K562 (cell line): ENCODE measurements around the gene SLC12A4. TPM values are rescaled to one million over a fixed set of nuclear protein-coding genes. Genes with fewer than 3 reads are reported as not detected.

Source experiments
- ATAC-seq: fragments of 200-7000 bp; cut with Tn5 transposase; 3 replicates; pipeline ENCODE4 v1.9.1; 2020; ENCODE audit warnings: moderate library complexity
- BruUV-seq: library from RNA; stranded (reverse); fragments of 400-500 nt; replicated peaks from 2 replicates; lab custom pipeline; 2021; lab: Mats Ljungman, UMichigan
- CTCF ChIA-PET: fragments of 300-600 bp; formaldehyde crosslinking; extraction: SDS; loops from one replicate; lab custom pipeline; 2021; ENCODE audit warnings: low intra/inter-chr PET ratio; lab: Yijun Ruan, JAX
- POLR2A ChIA-PET: fragments of 300-600, 350-650 bp; sonication (Branson Sonifier 250); formaldehyde crosslinking; extraction: SDS; loops from one replicate; lab custom pipeline; 2021; ENCODE audit warnings: antibody characterized with exemption, inconsistent platforms; lab: Yijun Ruan, JAX
- DNase-seq, 4 experiments: peaks; one replicate each; pipeline versions ENCODE4 v3.0.0 to v3.0.0-alpha.2; 2011 to 2018; ENCODE audit warnings: low spot score in 3 of 4, mixed read lengths in 3 of 4; ENCODE audit errors: extremely low read depth in 1 of 4
- FAIRE-seq: peaks from 2 replicates; lab custom pipeline; 2011; peaks lifted over from hg19 to GRCh38; lab: Jason Lieb, UNC
- H2AFZ ChIP-seq: 2 replicates; pipeline ENCODE4 v1.6.0; 2011; ENCODE audit warnings: low read depth, low read length, control low read depth, inconsistent platforms
- H3K27ac ChIP-seq: fragments of 200-600 bp; 3 replicates; pipeline ENCODE4 v1.8.0; 2011; ENCODE audit warnings: low read depth, mild to moderate bottlenecking, control low read depth, inconsistent platforms, low read length, moderate library complexity, mixed read lengths; ENCODE audit errors: extremely low read depth
- H3K27me3 ChIP-seq, 2 experiments: fragments of 300-600 bp in 1 of 2; 2 replicates in 1 of 2; 3 replicates in 1 of 2; pipeline versions ENCODE4 v1.6.0 to v1.8.0; 2011; ENCODE audit warnings: inconsistent platforms in 2 of 2, low read length in 2 of 2, mild to moderate bottlenecking in 1 of 2, mixed read lengths in 1 of 2, moderate library complexity in 1 of 2; ENCODE audit not compliant: control insufficient read depth in 2 of 2, insufficient read depth in 2 of 2
- H3K36me3 ChIP-seq: fragments of 300-600 bp; 3 replicates; pipeline ENCODE4 v1.8.0; 2011; ENCODE audit warnings: mild to moderate bottlenecking, low read length, inconsistent platforms; ENCODE audit not compliant: control insufficient read depth, insufficient read depth
- H3K4me1 ChIP-seq, 2 experiments: fragments of 200-600 bp in 1 of 2; replicated peaks in 1 of 2; 2 replicates in 1 of 2; 3 replicates in 1 of 2; pipeline versions ENCODE4 v1.5.1 to v1.8.0; 2011; ENCODE audit warnings: inconsistent platforms in 2 of 2, low read length in 2 of 2, mild to moderate bottlenecking in 1 of 2, mixed read lengths in 1 of 2, moderate library complexity in 1 of 2; ENCODE audit not compliant: control insufficient read depth in 2 of 2, insufficient read depth in 2 of 2
- H3K4me2 ChIP-seq: 2 replicates; pipeline ENCODE4 v1.6.1; 2011; ENCODE audit warnings: low read length, control low read depth, inconsistent platforms, mixed read lengths; ENCODE audit not compliant: insufficient read depth
- H3K4me3 ChIP-seq: fragments of 200-600 bp; sonication (generic), shearing (Covaris generic); 2 replicates; pipeline ENCODE4 v1.5.1; 2016; ENCODE audit warnings: control low read depth, inconsistent platforms
- H3K79me2 ChIP-seq: fragments of 200-600 bp; 3 replicates; pipeline ENCODE4 v1.8.0; 2011; ENCODE audit warnings: low read length, inconsistent platforms; ENCODE audit not compliant: control insufficient read depth, insufficient read depth
- H3K9ac ChIP-seq, 2 experiments: 2 replicates each; pipeline versions ENCODE4 v1.6.0 to v1.6.1; 2011; ENCODE audit warnings: low read depth in 2 of 2, low read length in 2 of 2, control low read depth in 1 of 2, inconsistent platforms in 1 of 2, mild to moderate bottlenecking in 1 of 2, mixed read lengths in 1 of 2; ENCODE audit not compliant: insufficient read depth in 1 of 2
- H3K9me1 ChIP-seq: one replicate; pipeline ENCODE4 v1.6.0; 2011; ENCODE audit warnings: inconsistent platforms, mild to moderate bottlenecking, low read length, moderate library complexity; ENCODE audit not compliant: control insufficient read depth, insufficient read depth
- H3K9me3 ChIP-seq: replicated peaks from 2 replicates; pipeline ENCODE4 v1.5.1; 2011; ENCODE audit warnings: low read depth, low read length, inconsistent platforms; ENCODE audit not compliant: control insufficient read depth, insufficient read depth
- H4K20me1 ChIP-seq: replicated peaks from 2 replicates; pipeline ENCODE4 v1.6.1; 2011; ENCODE audit warnings: low read length, inconsistent platforms, mixed read lengths; ENCODE audit not compliant: control insufficient read depth, insufficient read depth
- BACH1 ChIP-seq: fragments of 200-800 bp; sonication (Bioruptor generic); IDR thresholded peaks from 2 replicates; pipeline ENCODE4 v1.6.1; 2016; ENCODE audit warnings: missing genetic modification characterization, missing compliant biosample characterization
- CREB1 ChIP-seq, 2 experiments: sonication (generic) in 1 of 2; formaldehyde crosslinking in 1 of 2; IDR thresholded peaks; 2 replicates each; pipeline versions ENCODE4 v1.6.1 to v1.8.0; 2012 to 2022; ENCODE audit warnings: inconsistent platforms in 1 of 2, mild to moderate bottlenecking in 1 of 2, missing genetic modification reagents in 1 of 2, moderate library complexity in 1 of 2
- FOS ChIP-seq: IDR thresholded peaks from 3 replicates; pipeline ENCODE4 v1.6.1; 2011; ENCODE audit not compliant: insufficient read length; ENCODE audit errors: extremely low read depth
- GMEB1 ChIP-seq: fragments of 250-450 bp; sonication (Bioruptor Pico); IDR thresholded peaks from 2 replicates; pipeline ENCODE4 v1.4.0; 2020; ENCODE audit warnings: mild to moderate bottlenecking
- JUND ChIP-seq, 2 experiments: IDR thresholded peaks; 2 replicates in 1 of 2; 3 replicates in 1 of 2; pipeline ENCODE4 v1.6.1; 2011; ENCODE audit warnings: borderline replicate concordance in 2 of 2, low read depth in 2 of 2, low read length in 2 of 2, improper control_type of control experiment in 1 of 2, missing biosample characterization in 1 of 2, missing genetic modification characterization in 1 of 2, missing genetic modification reagents in 1 of 2
- SMAD1 ChIP-seq: fragments of 150-350 bp; IDR thresholded peaks from 2 replicates; pipeline ENCODE4 v1.6.1; 2014; ENCODE audit warnings: low read length, low read depth; ENCODE audit not compliant: partially characterized antibody
- SMARCA4 ChIP-seq: fragments of 450-650 bp; IDR thresholded peaks from 2 replicates; pipeline ENCODE4 v1.6.1; 2016
- ZBTB1 ChIP-seq: sonication (generic); formaldehyde crosslinking; IDR thresholded peaks from 2 replicates; pipeline ENCODE4 v1.8.1; 2023; ENCODE audit warnings: missing genetic modification reagents, low read depth, mild to moderate bottlenecking, borderline replicate concordance
- ZBTB2 ChIP-seq: fragments of 450-650 bp; IDR thresholded peaks from 2 replicates; pipeline ENCODE4 v1.6.1; 2016; ENCODE audit warnings: antibody characterized with exemption
- ZNF639 ChIP-seq, 2 experiments: fragments of 200-800 bp in 1 of 2; sonication (Bioruptor generic) in 1 of 2; sonication (generic) in 1 of 2; formaldehyde crosslinking in 1 of 2; IDR thresholded peaks in 1 of 2; conservative IDR thresholded peaks in 1 of 2; 2 replicates each; pipeline versions ENCODE4 v1.5.0 to v1.6.1; 2016 to 2020; ENCODE audit warnings: missing compliant biosample characterization in 1 of 2, missing genetic modification characterization in 1 of 2, missing genetic modification reagents in 1 of 2
- WGBS: fragments of 100-300 bp; shearing (Covaris generic); methylation state at CpG from one replicate; pipeline ENCODE4 v1.1.6; 2016; ENCODE audit warnings: low coverage, mixed read lengths; ENCODE audit not compliant: insufficient coverage; ENCODE audit errors: missing lambda C conversion rate; 5-methylcytosine and 5-hydroxymethylcytosine counted together
- in situ Hi-C: fragments of 300-500 bp; cut with MboI; formaldehyde crosslinking; loops from 4 replicates; pipeline ENCODE4 v1.15.0; 2018; ENCODE audit warnings: inconsistent platforms, mixed read lengths
- intact Hi-C: fragments of 100-400 bp; cut with micrococcal nuclease; formaldehyde crosslinking; loops from 2 replicates; pipeline ENCODE4 v1.14.2; 2022
- polyA plus RNA-seq, 8 experiments: library from polyadenylated mRNA; depleted of rRNA in 4 of 8; stranded (reverse) in 5 of 8; unstranded in 3 of 8; fragments of >200 nt; fragmentation: Nextera tagmentation in 2 of 8; fragmentation: Illumina TruSeq in 1 of 8; extraction: Ambion mirVana in 2 of 8; extraction: Trizol in 1 of 8; gene quantifications; 2 replicates each; pipeline versions ENCODE4 v1.2.1 to v1.2.3, GENCODE V29; 2011 to 2014; ENCODE audit warnings: inconsistent platforms in 1 of 8, missing spikeins in 1 of 8
- total RNA-seq, 7 experiments: library from RNA; depleted of rRNA in 6 of 7; stranded (reverse); fragments of >200 nt in 6 of 7; fragmentation: Illumina TruSeq in 2 of 7; extraction: Trizol in 2 of 7; gene quantifications; 2 replicates each; pipeline versions ENCODE4 v1.2.1 to v1.2.3, GENCODE V29; 2011 to 2021; ENCODE audit warnings: low replicate concordance in 1 of 7
- TF ChIP-seq, protein P1 (sequence below), 3 experiments: IDR thresholded peaks in 2 of 3; conservative IDR thresholded peaks in 1 of 3; 2 replicates each; pipeline ENCODE4 v1.5.1; 2011 to 2012; ENCODE audit warnings: low read length in 3 of 3, mild to moderate bottlenecking in 3 of 3, control low read depth in 2 of 3, improper control_type of control experiment in 1 of 3, inconsistent platforms in 1 of 3, low read depth in 1 of 3, mixed read lengths in 1 of 3, moderate library complexity in 1 of 3; ENCODE audit not compliant: insufficient read depth in 2 of 3

SLC12A4 gene
- total and polyA plus RNA-seq, 9 of the 15 experiments (the other 6 are each of a cell fraction or from before 2014, with no cell fraction given) = 0.75 to 43.5 (median 15.0) TPM

DNA sequence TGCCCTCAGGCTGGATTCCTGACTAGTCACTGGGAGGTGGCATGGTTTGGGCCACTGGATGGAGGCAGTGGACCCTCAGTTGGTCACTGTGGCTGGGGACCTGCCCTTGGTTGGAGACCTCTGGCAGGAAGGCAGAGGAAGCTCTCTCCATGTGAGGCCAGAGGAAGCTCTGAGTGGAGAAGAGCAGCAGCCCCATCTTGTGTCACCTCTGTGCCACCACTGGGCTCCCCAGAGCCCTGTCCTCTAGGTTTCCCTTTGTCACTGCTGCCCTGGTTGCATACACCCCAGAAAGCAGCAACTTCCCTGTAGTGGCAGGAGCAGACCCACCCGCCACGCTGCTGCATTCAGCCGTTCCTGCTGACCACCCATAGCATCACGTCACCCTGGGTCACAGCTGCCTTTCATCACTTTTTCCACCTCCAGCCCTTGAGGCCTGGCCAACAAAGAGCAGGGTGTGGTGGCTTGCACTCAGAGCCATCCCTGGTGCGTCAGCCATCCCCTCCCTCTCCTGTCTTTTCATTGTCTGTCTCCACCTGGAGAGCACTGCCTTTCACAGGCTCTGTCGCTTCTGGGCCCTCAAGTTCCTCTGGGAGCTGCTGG lies 48.7 kb downstream of the SLC12A4 start (continued):
- TF ChIP-seq, protein P1, sequence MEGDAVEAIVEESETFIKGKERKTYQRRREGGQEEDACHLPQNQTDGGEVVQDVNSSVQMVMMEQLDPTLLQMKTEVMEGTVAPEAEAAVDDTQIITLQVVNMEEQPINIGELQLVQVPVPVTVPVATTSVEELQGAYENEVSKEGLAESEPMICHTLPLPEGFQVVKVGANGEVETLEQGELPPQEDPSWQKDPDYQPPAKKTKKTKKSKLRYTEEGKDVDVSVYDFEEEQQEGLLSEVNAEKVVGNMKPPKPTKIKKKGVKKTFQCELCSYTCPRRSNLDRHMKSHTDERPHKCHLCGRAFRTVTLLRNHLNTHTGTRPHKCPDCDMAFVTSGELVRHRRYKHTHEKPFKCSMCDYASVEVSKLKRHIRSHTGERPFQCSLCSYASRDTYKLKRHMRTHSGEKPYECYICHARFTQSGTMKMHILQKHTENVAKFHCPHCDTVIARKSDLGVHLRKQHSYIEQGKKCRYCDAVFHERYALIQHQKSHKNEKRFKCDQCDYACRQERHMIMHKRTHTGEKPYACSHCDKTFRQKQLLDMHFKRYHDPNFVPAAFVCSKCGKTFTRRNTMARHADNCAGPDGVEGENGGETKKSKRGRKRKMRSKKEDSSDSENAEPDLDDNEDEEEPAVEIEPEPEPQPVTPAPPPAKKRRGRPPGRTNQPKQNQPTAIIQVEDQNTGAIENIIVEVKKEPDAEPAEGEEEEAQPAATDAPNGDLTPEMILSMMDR (IDR thresholded peaks at IDR 0.05 in 2 of 3, conservative IDR thresholded peaks at IDR 0.05 in 1 of 3; ENCODE audit: insufficient read depth in 2 of 3, low read depth in 1 of 3, low read length in 3 of 3) = peak; percentile 49 to 69 (median 60)

GRCh38 chr16:67917852-67918236 lies 50.6 kb downstream of the SLC12A4 start:
- BruUV-seq = no TSS peak
- Histone ChIP-seq H3K4me3 (no peak overlapping the region), H2AFZ (no peak overlapping the region; the same call in 1 of the 2 replicates), H3K79me2 (no peaks in the 10 kb centered on the region), H3K9ac (peak overlapping the region in 1 of 2 experiments; percentile 23; a peak in 1 of 4 replicates), H3K27ac (peak overlapping the region; percentile 56; the same call in 2 of the 3 replicates), H3K4me1 (peaks cover 18 to 29% of the 10 kb centered on the region in 2 experiments), H3K27me3 (no peaks in the 10 kb centered on the region), H3K4me2 (peak overlapping the region; percentile 3; the same call in 1 of the 2 replicates), H3K9me3 (no peaks in the 10 kb centered on the region), H3K36me3 (no peaks in the 10 kb centered on the region), H4K20me1 (peaks cover 24% of the 10 kb centered on the region), H3K9me1 (peaks cover 7% of the 10 kb centered on the region)
- in situ Hi-C loops (no loop called here), intact Hi-C loops (no loop called here)
- peak; percentile 92 for FAIRE-seq
- ATAC-seq = peak; percentile 77
- peak; percentile 66 to 75 (median 71) for DNase-seq
- WGBS = 30% methylated on average over 4 of the region's 4 CpGs
- POLR2A ChIA-PET = interaction anchor here (0.6 to 1.0 kb wide), 4 partner anchors 14 to 73 kb away, joined by 3 to 8 read pairs (median 4); no protein-coding TSS in a partner anchor
- CTCF ChIA-PET = interaction anchor here (0.5 to 0.7 kb wide), 2 partner anchors 34 to 101 kb away, joined by 4 to 5 read pairs; no protein-coding TSS in a partner anchor
- TF ChIP-seq ZBTB2 (no peak), GMEB1 (CRISPR knock-in tag) (no peak), ZBTB1 (CRISPR knock-in tag) (0 out of 2 replicates have a peak, but pooled peaks have one; percentile 6), ZNF639 (CRISPR knock-in tag; conservative IDR thresholded peaks at IDR 0.05 in 1 of 2, IDR thresholded peaks at IDR 0.05 in 1 of 2) (0 out of 4 replicates have a peak, but pooled peaks of 1 of the 2 experiments have one; percentile 27), JUND (IDR thresholded peaks at IDR 0.05; ENCODE audit: borderline replicate concordance, low read depth, low read length) (peak; percentile 96), JUND (tag; IDR thresholded peaks at IDR 0.05; ENCODE audit: borderline replicate concordance, low read depth, low read length) (peak; percentile 96), SMAD1 (no peak), BACH1 (no peak), FOS (peak; percentile 55), SMARCA4 (peak; percentile 70), CREB1 (IDR thresholded peaks at IDR 0.05) (peak; percentile 27; the same call in 1 of the 2 replicates), CREB1 (CRISPR knock-in tag; IDR thresholded peaks at IDR 0.05) (no peak)
